SK-N-SH treated with all-trans-retinoic acid at 6 μM for 48 hours (cell line): ENCODE measurements around the gene LTBP2.

ENCODE experiments used
- ARNTL ChIP-seq: fragments of 450-650 bp; formaldehyde crosslinking; IDR thresholded peaks from 2 replicates; pipeline ENCODE4 v1.5.0; 2020; ENCODE audit warnings: low read depth, mild to moderate bottlenecking, moderate library complexity, borderline replicate concordance
- ESRRG ChIP-seq: fragments of 250-450 bp; sonication (Bioruptor Pico); IDR thresholded peaks from 2 replicates; pipeline ENCODE4 v1.6.1; 2021; ENCODE audit warnings: mild to moderate bottlenecking
- GLIS3 ChIP-seq: fragments of 250-450 bp; sonication (Bioruptor Pico); IDR thresholded peaks from 2 replicates; pipeline ENCODE4 v1.5.0; 2020; ENCODE audit warnings: mild to moderate bottlenecking, moderate library complexity
- OSR1 ChIP-seq: fragments of 250-450 bp; sonication (Bioruptor Pico); IDR thresholded peaks from 2 replicates; pipeline ENCODE4 v1.8.0; 2022; ENCODE audit warnings: moderate library complexity, mild to moderate bottlenecking, inconsistent platforms
- PATZ1 ChIP-seq: fragments of 250-450 bp; sonication (Bioruptor Pico); IDR thresholded peaks from 2 replicates; pipeline ENCODE4 v1.8.0; 2020; ENCODE audit warnings: mild to moderate bottlenecking, moderate library complexity, borderline replicate concordance
- POU6F1 ChIP-seq: fragments of 250-450 bp; sonication (Bioruptor Pico); IDR thresholded peaks from 2 replicates; pipeline ENCODE4 v1.8.0; 2021; ENCODE audit warnings: low read depth, mild to moderate bottlenecking, moderate library complexity, borderline replicate concordance
- SNAI2 ChIP-seq: fragments of 250-450 bp; sonication (Bioruptor Pico); IDR thresholded peaks from 2 replicates; pipeline ENCODE4 v1.5.0; 2020; ENCODE audit warnings: mild to moderate bottlenecking, moderate library complexity
- TSHZ2 ChIP-seq: fragments of 250-450 bp; sonication (Bioruptor Pico); IDR thresholded peaks from 2 replicates; pipeline ENCODE4 v1.5.0; 2020; ENCODE audit warnings: mild to moderate bottlenecking, moderate library complexity
- ZFP3 ChIP-seq: fragments of 250-450 bp; sonication (Bioruptor Pico); IDR thresholded peaks from 2 replicates; pipeline ENCODE4 v1.5.0; 2020; ENCODE audit warnings: mild to moderate bottlenecking, moderate library complexity
- ZFP30 ChIP-seq: fragments of 450-650 bp; formaldehyde crosslinking; IDR thresholded peaks from 2 replicates; pipeline ENCODE4 v1.5.0; 2022; ENCODE audit warnings: mild to moderate bottlenecking, moderate library complexity
- ZNF565 ChIP-seq: fragments of 450-650 bp; formaldehyde crosslinking; conservative IDR thresholded peaks from 2 replicates; pipeline ENCODE4 v1.5.0; 2020; ENCODE audit warnings: low read depth, mild to moderate bottlenecking, moderate library complexity
- ZNF70 ChIP-seq: fragments of 450-650 bp; formaldehyde crosslinking; IDR thresholded peaks from 2 replicates; pipeline ENCODE4 v1.5.0; 2020; ENCODE audit warnings: mild to moderate bottlenecking, moderate library complexity
- TF ChIP-seq, protein P1 (sequence below): fragments of 250-450 bp; sonication (Bioruptor Pico); IDR thresholded peaks from 2 replicates; pipeline ENCODE4 v1.5.1; 2020; ENCODE audit warnings: low read depth, mild to moderate bottlenecking, moderate library complexity
- TF ChIP-seq, protein P2 (sequence below): fragments of 250-450 bp; sonication (Bioruptor Pico); IDR thresholded peaks from 2 replicates; pipeline ENCODE4 v1.5.1; 2021; ENCODE audit warnings: mild to moderate bottlenecking, moderate library complexity

DNA sequence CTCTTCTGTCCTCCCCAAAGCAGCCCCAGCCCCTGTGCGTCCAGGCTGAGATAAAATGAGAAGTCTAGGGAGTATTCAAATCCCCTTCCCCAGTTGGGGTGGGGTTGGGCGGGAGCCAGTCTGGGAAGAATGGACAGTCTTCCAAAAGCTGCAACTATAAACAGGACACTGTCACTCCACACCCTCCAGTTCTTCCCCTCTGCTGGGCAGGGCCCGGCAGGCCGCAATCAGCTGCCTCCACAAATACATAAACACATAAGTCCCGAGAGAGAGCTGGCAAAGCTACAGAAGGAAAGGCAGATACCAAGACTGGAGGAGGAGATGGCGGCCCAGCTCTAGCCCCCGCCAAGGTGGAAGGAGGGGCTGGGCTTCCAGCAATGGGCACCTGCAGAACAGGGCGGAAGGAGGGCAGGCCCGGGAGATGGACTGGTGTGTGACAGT lies 12.7 kb downstream of the LTBP2 start:
- no peak for TF ChIP-seq ZFP30 (CRISPR knock-in tag)
- TF ChIP-seq SNAI2 (CRISPR knock-in tag): no peak
- no peak for TF ChIP-seq POU6F1 (CRISPR knock-in tag)
- TF ChIP-seq TSHZ2: no peak
- TF ChIP-seq ZFP3: no peak
- TF ChIP-seq OSR1: no peak
- TF ChIP-seq, protein P1, sequence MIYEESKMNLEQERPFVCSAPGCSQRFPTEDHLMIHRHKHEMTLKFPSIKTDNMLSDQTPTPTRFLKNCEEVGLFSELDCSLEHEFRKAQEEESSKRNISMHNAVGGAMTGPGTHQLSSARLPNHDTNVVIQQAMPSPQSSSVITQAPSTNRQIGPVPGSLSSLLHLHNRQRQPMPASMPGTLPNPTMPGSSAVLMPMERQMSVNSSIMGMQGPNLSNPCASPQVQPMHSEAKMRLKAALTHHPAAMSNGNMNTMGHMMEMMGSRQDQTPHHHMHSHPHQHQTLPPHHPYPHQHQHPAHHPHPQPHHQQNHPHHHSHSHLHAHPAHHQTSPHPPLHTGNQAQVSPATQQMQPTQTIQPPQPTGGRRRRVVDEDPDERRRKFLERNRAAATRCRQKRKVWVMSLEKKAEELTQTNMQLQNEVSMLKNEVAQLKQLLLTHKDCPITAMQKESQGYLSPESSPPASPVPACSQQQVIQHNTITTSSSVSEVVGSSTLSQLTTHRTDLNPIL (CRISPR knock-in tag): no peak
- no peak for TF ChIP-seq ARNTL (CRISPR knock-in tag)
- no peak for TF ChIP-seq ZNF565 (CRISPR knock-in tag)
- TF ChIP-seq ZNF70 (CRISPR knock-in tag): no peak
- TF ChIP-seq ESRRG (CRISPR knock-in tag): no peak
- TF ChIP-seq, protein P2, sequence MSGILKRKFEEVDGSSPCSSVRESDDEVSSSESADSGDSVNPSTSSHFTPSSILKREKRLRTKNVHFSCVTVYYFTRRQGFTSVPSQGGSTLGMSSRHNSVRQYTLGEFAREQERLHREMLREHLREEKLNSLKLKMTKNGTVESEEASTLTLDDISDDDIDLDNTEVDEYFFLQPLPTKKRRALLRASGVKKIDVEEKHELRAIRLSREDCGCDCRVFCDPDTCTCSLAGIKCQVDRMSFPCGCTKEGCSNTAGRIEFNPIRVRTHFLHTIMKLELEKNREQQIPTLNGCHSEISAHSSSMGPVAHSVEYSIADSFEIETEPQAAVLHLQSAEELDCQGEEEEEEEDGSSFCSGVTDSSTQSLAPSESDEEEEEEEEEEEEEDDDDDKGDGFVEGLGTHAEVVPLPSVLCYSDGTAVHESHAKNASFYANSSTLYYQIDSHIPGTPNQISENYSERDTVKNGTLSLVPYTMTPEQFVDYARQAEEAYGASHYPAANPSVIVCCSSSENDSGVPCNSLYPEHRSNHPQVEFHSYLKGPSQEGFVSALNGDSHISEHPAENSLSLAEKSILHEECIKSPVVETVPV (CRISPR knock-in tag): no peak
- TF ChIP-seq GLIS3 (CRISPR knock-in tag): no peak
- TF ChIP-seq PATZ1 (CRISPR knock-in tag): no peak
